Activated CD4-positive, alpha-beta T cell treated with anti-CD3 and anti-CD28 coated beads for 48 hours (primary cell): ENCODE measurements around the gene TBX5.

Experiments used
- DNase-seq: peaks from one replicate; pipeline ENCODE4 v3.0.0-alpha.2; 2020

TBX5 gene

GRCh38 chr12:114316076-114316475 is 89.9 kb downstream of the TBX5 start:
- no peak for DNase-seq

GRCh38 chr12:114314974-114315720 is 90.8 kb downstream of the TBX5 start:
- DNase-seq, result no peak

- no peak for DNase-seq
Observed at GRCh38 chr12:114314403-114314802, 91.5 kb downstream of the TBX5 start.

- no peak for DNase-seq
Observed at GRCh38 chr12:114313910-114314309, 92.0 kb downstream of the TBX5 start.

GRCh38 chr12:114311974-114312373 is 94.0 kb downstream of the TBX5 start:
- no peak for DNase-seq

- no peak for DNase-seq
Observed at GRCh38 chr12:114306646-114307045, 99.3 kb downstream of the TBX5 start.

- DNase-seq, result no peak
Observed at GRCh38 chr12:114305446-114305845, 100.5 kb downstream of the TBX5 start.
